CD14-positive monocyte (primary cell): ENCODE results near the gene MGME1. TPM values are rescaled to one million over a fixed set of nuclear protein-coding genes. Genes with fewer than 3 reads are reported as not detected.
A peak's percentile ranks its signal among the peaks of the same experiment; 100 is the strongest.

Source experiments
- DNase-seq, 3 donors: peaks; one replicate each; pipeline ENCODE4 v3.0.0-alpha.2; 2011 to 2022
- H2AFZ ChIP-seq: 2 replicates; pipeline ENCODE4 v1.6.0; 2012; ENCODE audit warnings: mild to moderate bottlenecking, low read depth, low read length, inconsistent platforms; ENCODE audit not compliant: insufficient read depth, poor library complexity, severe bottlenecking
- H3K27ac ChIP-seq, 2 donors: 1 replicate in 1 of 2; 2 replicates in 1 of 2; pipeline ENCODE4 v1.5.1; 2012 to 2013; ENCODE audit warnings: low read length in 2 of 2, control low read depth in 1 of 2, inconsistent platforms in 1 of 2, low read depth in 1 of 2, mild to moderate bottlenecking in 1 of 2
- H3K27me3 ChIP-seq, 2 donors: one replicate each; pipeline versions ENCODE4 v1.6.0 to v1.6.1; 2011 to 2013; ENCODE audit warnings: low read length in 2 of 2; ENCODE audit not compliant: control insufficient read depth in 2 of 2, insufficient read depth in 2 of 2
- H3K36me3 ChIP-seq, 2 donors: replicated peaks in 1 of 2; 1 replicate in 1 of 2; 2 replicates in 1 of 2; pipeline versions ENCODE4 v1.5.1 to v1.6.1; 2012 to 2013; ENCODE audit warnings: low read length in 2 of 2, control low read depth in 1 of 2, inconsistent platforms in 1 of 2, mild to moderate bottlenecking in 1 of 2; ENCODE audit not compliant: insufficient read depth in 2 of 2, control insufficient read depth in 1 of 2
- H3K4me1 ChIP-seq, 2 donors: 1 replicate in 1 of 2; 2 replicates in 1 of 2; pipeline versions ENCODE4 v1.5.1 to v1.6.1; 2012 to 2013; ENCODE audit warnings: low read length in 2 of 2, control low read depth in 1 of 2, inconsistent platforms in 1 of 2, mild to moderate bottlenecking in 1 of 2, moderate library complexity in 1 of 2; ENCODE audit not compliant: insufficient read depth in 2 of 2, control insufficient read depth in 1 of 2
- H3K4me2 ChIP-seq: replicated peaks from 2 replicates; pipeline ENCODE3; 2012; ENCODE audit warnings: low read length, moderate library complexity, mild to moderate bottlenecking; ENCODE audit not compliant: poor library complexity, severe bottlenecking; ENCODE audit errors: extremely low read depth
- H3K4me3 ChIP-seq, 3 experiments: fragments of 200-600 bp in 1 of 3; sonication (generic) in 1 of 3; replicated peaks in 1 of 3; 1 replicate in 2 of 3; 2 replicates in 1 of 3; pipeline ENCODE4 v1.5.1; 2011 to 2013; ENCODE audit warnings: low read length in 3 of 3, mild to moderate bottlenecking in 3 of 3, control low read depth in 2 of 3, low read depth in 2 of 3, inconsistent platforms in 1 of 3, moderate library complexity in 1 of 3
- H3K79me2 ChIP-seq: 2 replicates; pipeline ENCODE4 v1.6.0; 2012; ENCODE audit warnings: mild to moderate bottlenecking, control low read depth, inconsistent platforms, low read length, moderate library complexity; ENCODE audit not compliant: insufficient read depth
- H3K9ac ChIP-seq: 2 replicates; pipeline ENCODE4 v1.6.0; 2017; ENCODE audit warnings: low read length, mild to moderate bottlenecking; ENCODE audit not compliant: insufficient read depth, poor library complexity, severe bottlenecking
- H3K9me3 ChIP-seq, 2 donors: replicated peaks in 1 of 2; 1 replicate in 1 of 2; 2 replicates in 1 of 2; pipeline versions ENCODE4 v1.5.1 to v1.6.1; 2012 to 2013; ENCODE audit warnings: low read length in 2 of 2, control low read depth in 1 of 2; ENCODE audit not compliant: control insufficient read depth in 1 of 2, insufficient read depth in 1 of 2
- H4K20me1 ChIP-seq: 2 replicates; pipeline ENCODE4 v1.6.0; 2012; ENCODE audit warnings: mild to moderate bottlenecking, low read length, control low read depth, moderate library complexity; ENCODE audit not compliant: insufficient read depth
- H3K27ac Mint-ChIP-seq, 7 donors: one replicate each; pipeline ENCODE4 v1.8.0; 2020; ENCODE audit warnings: mild to moderate bottlenecking in 7 of 7, mixed read lengths in 7 of 7, moderate library complexity in 6 of 7, inconsistent platforms in 2 of 7
- H3K27me3 Mint-ChIP-seq, 3 donors: one replicate each; pipeline ENCODE4 v1.8.0; 2021 to 2022; ENCODE audit warnings: low read depth in 3 of 3, mild to moderate bottlenecking in 3 of 3, mixed read lengths in 3 of 3, moderate library complexity in 3 of 3, inconsistent platforms in 1 of 3
- H3K36me3 Mint-ChIP-seq, 2 donors: one replicate each; pipeline ENCODE4 v1.8.0; 2020; ENCODE audit warnings: mixed read lengths in 2 of 2, inconsistent platforms in 1 of 2, mild to moderate bottlenecking in 1 of 2
- H3K4me1 Mint-ChIP-seq: one replicate; pipeline ENCODE4 v1.8.0; 2020; ENCODE audit warnings: mild to moderate bottlenecking, mixed read lengths
- H3K4me3 Mint-ChIP-seq, 2 donors: one replicate each; pipeline ENCODE4 v1.8.0; 2020; ENCODE audit warnings: mild to moderate bottlenecking in 2 of 2, mixed read lengths in 2 of 2, moderate library complexity in 1 of 2
- H3K9me3 Mint-ChIP-seq, 7 donors: one replicate each; pipeline ENCODE4 v1.8.0; 2020 to 2022; ENCODE audit warnings: mixed read lengths in 7 of 7, mild to moderate bottlenecking in 6 of 7, moderate library complexity in 6 of 7, inconsistent platforms in 2 of 7
- CTCF ChIP-seq: fragments of 200-600 bp; IDR thresholded peaks from one replicate; pipeline ENCODE4 v1.8.0; 2022; ENCODE audit warnings: antibody characterized with exemption, mild to moderate bottlenecking
- WGBS: methylation state at CpG from one replicate; pipeline ENCODE4 v1.1.5; 2013; ENCODE audit warnings: missing lambda C conversion rate; ENCODE audit not compliant: insufficient coverage; 5-methylcytosine and 5-hydroxymethylcytosine counted together
- intact Hi-C, 2 donors: fragments of 100-400 bp; cut with micrococcal nuclease; formaldehyde crosslinking; loops; one replicate each; pipeline versions ENCODE4 v1.15.0 to v1.15.1; 2023
- polyA plus RNA-seq, 3 donors: library from polyadenylated mRNA; depleted of rRNA in 1 of 3; unstranded in 2 of 3; stranded (reverse) in 1 of 3; fragments of 300-500 nt in 2 of 3; fragments of >200 nt in 1 of 3; fragmentation: Illumina TruSeq in 2 of 3; gene quantifications; 1 replicate in 2 of 3; 2 replicates in 1 of 3; pipeline ENCODE4 v1.2.3, GENCODE V29; 2012 to 2021

Gene MGME1
- polyA plus RNA-seq, 3 donors = 2.5 to 20.1 (median 13.4) TPM

- no peak overlapping the region for H3K9ac ChIP-seq
- H3K4me2 ChIP-seq = no peak overlapping the region
- no peak overlapping the region for H3K27ac ChIP-seq
- intact Hi-C loops = no loop called here
- H3K36me3 ChIP-seq = no peaks in the 10 kb centered on the region
- no peaks in the 10 kb centered on the region for H3K9me3 ChIP-seq
- H3K27ac Mint-ChIP-seq = peak overlapping the region in 2 of 7 donors; percentile 26 to 55
- no peaks in the 10 kb centered on the region for H4K20me1 ChIP-seq
- H3K36me3 Mint-ChIP-seq = no peaks in the 10 kb centered on the region
- H3K4me3 Mint-ChIP-seq = no peak overlapping the region
- no peak for TF ChIP-seq CTCF
- no peaks in the 10 kb centered on the region for H3K4me1 ChIP-seq
- H3K4me1 Mint-ChIP-seq = no peaks in the 10 kb centered on the region
- no peak for DNase-seq
- H2AFZ ChIP-seq = no peak overlapping the region
- H3K79me2 ChIP-seq = no peaks in the 10 kb centered on the region
- no peaks in the 10 kb centered on the region for H3K27me3 ChIP-seq
- WGBS = 92% methylated on average over 1 of the region's 7 CpGs
- H3K4me3 ChIP-seq = no peak overlapping the region
- peaks cover 0 to 7% (median 4%) of the 10 kb centered on the region in 3 donors for H3K27me3 Mint-ChIP-seq
- H3K9me3 Mint-ChIP-seq = no peaks in the 10 kb centered on the region
Measured at GRCh38 chr20:18031888-18032509, 63.2 kb downstream of the MGME1 start.

- Histone ChIP-seq H3K36me3 (no peaks in the 10 kb centered on the region), H3K27ac (no peak overlapping the region), H4K20me1 (no peaks in the 10 kb centered on the region), H3K4me3 (no peak overlapping the region), H3K27me3 (no peaks in the 10 kb centered on the region), H3K4me2 (no peak overlapping the region), H2AFZ (no peak overlapping the region), H3K9ac (no peak overlapping the region), H3K79me2 (no peaks in the 10 kb centered on the region), H3K4me1 (no peaks in the 10 kb centered on the region), H3K9me3 (no peaks in the 10 kb centered on the region)
- Mint-ChIP-seq H3K4me3 (no peak overlapping the region), H3K27ac (no peak overlapping the region), H3K4me1 (no peaks in the 10 kb centered on the region), H3K9me3 (no peaks in the 10 kb centered on the region), H3K27me3 (peaks cover 0 to 7% (median 4%) of the 10 kb centered on the region in 3 donors), H3K36me3 (no peaks in the 10 kb centered on the region)
- 95% methylated on average over 4 of the region's 17 CpGs for WGBS
- no peak for DNase-seq
- TF ChIP-seq CTCF = no peak
- intact Hi-C loops = no loop called here
Measured at GRCh38 chr20:18032977-18033892, 64.4 kb downstream of the MGME1 start.
